ENCODE measurements around the gene COL5A1. TPM values are rescaled to one million over a fixed set of nuclear protein-coding genes. Genes with fewer than 3 reads are reported as not detected.

Gene COL5A1
- total and polyA plus RNA-seq, 3 experiments from 2014 or later: 0.02 to 0.43 (median 0.13) TPM

DNA sequence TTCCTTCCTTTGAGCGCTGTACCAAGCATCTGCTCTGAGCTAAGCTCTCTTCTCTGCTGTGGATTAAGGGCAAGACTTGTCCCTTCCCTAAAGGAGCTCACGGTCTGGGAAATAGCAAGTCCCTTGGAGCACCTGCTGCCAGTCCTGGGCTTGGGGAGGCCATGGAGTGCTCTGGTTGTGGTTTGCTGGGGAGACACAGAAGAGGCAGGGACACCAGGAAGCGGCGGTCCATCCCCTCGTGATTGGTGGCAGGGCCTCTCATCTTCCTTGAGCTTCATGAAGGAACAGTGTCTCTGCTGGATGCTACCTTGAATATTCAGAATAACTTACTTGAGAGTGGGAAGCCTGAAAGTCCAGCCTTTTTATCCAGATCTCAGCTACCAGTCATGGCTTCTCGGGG, 35.3 kb downstream of the COL5A1 start:
- Mint-ChIP-seq H3K4me1 (no peaks in the 10 kb centered on the region), H3K4me3 (no peak overlapping the region), H3K27ac (no peak overlapping the region), H3K27me3 (peaks cover 0 to 3% of the 10 kb centered on the region in 2 donors), H3K9me3 (peaks cover 5 to 9% (median 5%) of the 10 kb centered on the region in 5 donors), H3K36me3 (peaks cover 0 to 4% (median 0%) of the 10 kb centered on the region in 3 donors)
- H3K9me3 ChIP-seq (ENCODE audit: low read length): no peaks in the 10 kb centered on the region
- no peak overlapping the region for H3K4me3 ChIP-seq (ENCODE audit: low read length)
- ChIA-PET CTCF (no interaction called here), POLR2A (no interaction called here)
- no peak for DNase-seq
- H3K27me3 ChIP-seq (ENCODE audit: insufficient read depth, low read length, poor library complexity, severe bottlenecking): no peaks in the 10 kb centered on the region
- no peaks in the 10 kb centered on the region for H3K36me3 ChIP-seq (ENCODE audit: insufficient read depth, low read length)
- no peaks in the 10 kb centered on the region for H3K4me1 ChIP-seq (ENCODE audit: insufficient read depth, low read length)
- H3K27ac ChIP-seq (ENCODE audit: low read depth, low read length): no peak overlapping the region

DNA sequence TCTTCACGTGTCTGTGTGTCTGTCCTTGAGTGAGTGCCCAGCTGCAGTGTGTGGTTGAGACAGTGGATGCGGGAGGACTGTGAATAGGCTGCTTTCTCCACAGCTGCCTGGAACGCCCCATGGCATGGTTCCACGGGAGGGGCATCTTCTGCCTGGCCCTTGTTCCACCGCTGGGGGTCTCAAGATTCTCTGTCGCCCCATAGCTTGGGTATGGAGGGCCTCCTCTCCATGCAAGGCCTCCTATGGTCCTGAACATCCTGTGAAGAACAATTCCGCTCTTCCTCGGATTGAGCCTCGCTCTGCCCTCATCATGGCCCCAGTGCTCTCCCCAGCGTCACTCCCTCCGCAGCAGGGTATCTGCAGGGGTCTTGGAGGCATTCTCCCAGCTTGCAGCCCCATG, 36.1 kb downstream of the COL5A1 start:
- no peak overlapping the region for H3K27ac Mint-ChIP-seq
- H3K36me3 Mint-ChIP-seq: peaks cover 0 to 4% (median 0%) of the 10 kb centered on the region in 3 donors
- Histone ChIP-seq H3K4me3 (ENCODE audit: low read length) (no peak overlapping the region), H3K27ac (ENCODE audit: low read depth, low read length) (no peak overlapping the region), H3K36me3 (ENCODE audit: insufficient read depth, low read length) (no peaks in the 10 kb centered on the region), H3K4me1 (ENCODE audit: insufficient read depth, low read length) (no peaks in the 10 kb centered on the region), H3K27me3 (ENCODE audit: insufficient read depth, low read length, poor library complexity, severe bottlenecking) (no peaks in the 10 kb centered on the region), H3K9me3 (ENCODE audit: low read length) (no peaks in the 10 kb centered on the region)
- peaks cover 0 to 3% of the 10 kb centered on the region in 2 donors for H3K27me3 Mint-ChIP-seq
- H3K9me3 Mint-ChIP-seq: peaks cover 5 to 9% (median 5%) of the 10 kb centered on the region in 5 donors
- POLR2A ChIA-PET: no interaction called here
- DNase-seq: no peak
- no peak overlapping the region for H3K4me3 Mint-ChIP-seq
- CTCF ChIA-PET: no interaction called here
- no peaks in the 10 kb centered on the region for H3K4me1 Mint-ChIP-seq

- ChIA-PET POLR2A (no interaction called here), CTCF (no interaction called here)
- Histone ChIP-seq H3K4me1 (ENCODE audit: insufficient read depth, low read length) (no peaks in the 10 kb centered on the region), H3K9me3 (ENCODE audit: low read length) (no peaks in the 10 kb centered on the region), H3K36me3 (ENCODE audit: insufficient read depth, low read length) (no peaks in the 10 kb centered on the region), H3K27ac (ENCODE audit: low read depth, low read length) (no peak overlapping the region), H3K4me3 (ENCODE audit: low read length) (no peak overlapping the region), H3K27me3 (ENCODE audit: insufficient read depth, low read length, poor library complexity, severe bottlenecking) (no peaks in the 10 kb centered on the region)
- H3K27ac Mint-ChIP-seq: no peak overlapping the region
- H3K36me3 Mint-ChIP-seq: peaks cover 0 to 4% (median 0%) of the 10 kb centered on the region in 3 donors
- DNase-seq: no peak
- no peak overlapping the region for H3K4me3 Mint-ChIP-seq
- no peaks in the 10 kb centered on the region for H3K4me1 Mint-ChIP-seq
- H3K27me3 Mint-ChIP-seq: peaks cover 0 to 3% of the 10 kb centered on the region in 2 donors
- H3K9me3 Mint-ChIP-seq: peaks cover 5 to 9% (median 5%) of the 10 kb centered on the region in 5 donors
Measured at GRCh38 chr9:134678206-134678605, 36.6 kb downstream of the COL5A1 start.

DNA sequence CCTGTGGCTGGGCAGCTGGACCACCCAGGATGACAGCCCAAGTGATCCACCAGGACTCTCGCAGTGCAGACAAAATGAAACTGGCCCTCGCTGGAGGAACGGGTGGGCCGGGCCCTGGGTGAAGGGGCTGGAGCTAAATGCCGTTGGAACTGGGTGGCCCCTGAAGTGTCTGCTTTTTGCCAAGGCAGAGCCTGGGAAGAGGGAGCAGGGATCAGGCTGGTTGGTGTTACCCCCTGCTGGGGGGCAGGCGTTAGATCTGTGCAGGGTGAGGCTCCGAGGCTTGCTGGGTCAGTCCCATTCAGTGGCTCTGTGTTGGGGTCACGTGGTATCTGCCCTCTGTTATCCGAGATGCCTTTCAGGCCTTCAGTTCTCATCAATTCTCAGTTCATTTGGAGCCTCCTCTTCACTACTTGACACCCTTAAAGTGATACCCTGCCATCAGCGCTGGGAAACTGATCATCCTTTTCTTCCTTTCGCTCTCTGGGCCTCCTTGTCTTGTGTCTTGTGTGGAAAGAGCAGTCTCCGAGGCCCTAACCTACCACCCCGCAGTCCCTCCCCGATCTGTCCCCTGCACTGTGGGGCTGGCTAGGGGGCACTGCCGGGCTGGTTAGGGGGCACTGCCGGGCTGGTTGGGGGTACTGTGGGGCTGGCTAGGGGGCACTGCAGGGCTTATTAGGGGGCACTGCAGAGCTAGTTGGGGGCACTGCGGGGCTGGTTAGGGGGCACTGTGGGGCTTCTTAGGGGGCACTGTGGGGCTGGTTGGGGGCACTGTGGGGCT, 37.3 kb downstream of the COL5A1 start:
- Histone ChIP-seq H3K4me3 (ENCODE audit: low read length) (no peak overlapping the region), H3K36me3 (ENCODE audit: insufficient read depth, low read length) (no peaks in the 10 kb centered on the region), H3K4me1 (ENCODE audit: insufficient read depth, low read length) (no peaks in the 10 kb centered on the region), H3K27ac (ENCODE audit: low read depth, low read length) (no peak overlapping the region), H3K9me3 (ENCODE audit: low read length) (no peaks in the 10 kb centered on the region), H3K27me3 (ENCODE audit: insufficient read depth, low read length, poor library complexity, severe bottlenecking) (no peaks in the 10 kb centered on the region)
- ChIA-PET POLR2A (no interaction called here), CTCF (no interaction called here)
- Mint-ChIP-seq H3K4me3 (no peak overlapping the region), H3K9me3 (peaks cover 4 to 9% (median 5%) of the 10 kb centered on the region in 5 donors), H3K27ac (no peak overlapping the region), H3K4me1 (no peaks in the 10 kb centered on the region), H3K36me3 (peaks cover 0 to 4% (median 0%) of the 10 kb centered on the region in 3 donors), H3K27me3 (peaks cover 0 to 3% of the 10 kb centered on the region in 2 donors)
- no peak for DNase-seq

DNA sequence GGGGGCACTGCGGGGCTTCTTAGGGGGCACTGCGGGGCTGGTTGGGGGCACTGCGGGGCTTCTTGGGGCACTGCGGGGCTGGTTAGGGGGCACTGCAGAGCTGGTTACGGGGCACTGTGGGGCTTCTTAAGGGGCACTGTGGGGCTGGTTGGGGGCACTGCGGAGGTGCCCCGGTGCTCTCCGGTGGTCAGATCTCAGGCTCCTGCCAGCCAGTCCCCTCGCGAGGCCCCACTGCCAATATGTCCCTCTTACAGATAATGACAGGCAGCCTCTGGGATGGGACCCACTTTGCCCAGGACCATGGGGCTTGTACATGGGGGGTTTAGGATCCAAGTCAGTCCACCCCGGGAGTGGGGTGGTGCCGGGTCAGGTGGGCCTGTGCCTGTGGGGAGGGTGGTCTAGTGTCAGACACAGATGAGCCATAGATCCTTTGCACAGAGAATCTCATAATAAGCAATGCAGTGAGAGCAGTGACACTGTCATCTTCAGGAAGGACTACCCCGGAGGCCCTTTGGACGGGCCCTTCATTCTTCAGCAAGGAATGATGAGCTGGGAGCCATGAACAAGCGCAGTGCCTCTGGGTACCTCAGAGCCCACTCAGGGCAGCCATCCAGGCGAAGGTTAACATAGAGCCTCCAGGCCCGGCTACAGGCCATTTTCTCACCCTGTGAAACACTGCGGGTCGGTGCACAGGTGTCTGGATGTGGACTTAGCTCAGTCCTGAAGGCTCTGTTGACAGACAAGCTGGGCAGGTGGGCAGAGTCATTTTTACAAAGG, 38.2 kb downstream of the COL5A1 start:
- Histone ChIP-seq H3K27me3 (ENCODE audit: insufficient read depth, low read length, poor library complexity, severe bottlenecking) (no peaks in the 10 kb centered on the region), H3K4me3 (ENCODE audit: low read length) (no peak overlapping the region), H3K27ac (ENCODE audit: low read depth, low read length) (no peak overlapping the region), H3K36me3 (ENCODE audit: insufficient read depth, low read length) (no peaks in the 10 kb centered on the region), H3K9me3 (ENCODE audit: low read length) (no peaks in the 10 kb centered on the region), H3K4me1 (ENCODE audit: insufficient read depth, low read length) (no peaks in the 10 kb centered on the region)
- POLR2A ChIA-PET: no interaction called here
- CTCF ChIA-PET: no interaction called here
- DNase-seq: no peak
- H3K4me1 Mint-ChIP-seq: no peaks in the 10 kb centered on the region
- no peak overlapping the region for H3K27ac Mint-ChIP-seq
- H3K9me3 Mint-ChIP-seq: peaks cover 4 to 9% (median 5%) of the 10 kb centered on the region in 5 donors
- H3K27me3 Mint-ChIP-seq: peaks cover 0 to 3% of the 10 kb centered on the region in 2 donors
- H3K4me3 Mint-ChIP-seq: no peak overlapping the region
- H3K36me3 Mint-ChIP-seq: no peaks in the 10 kb centered on the region

GRCh38 chr9:134680393-134681060, 38.9 kb downstream of the COL5A1 start:
- Histone ChIP-seq H3K9me3 (ENCODE audit: low read length) (no peaks in the 10 kb centered on the region), H3K27me3 (ENCODE audit: insufficient read depth, low read length, poor library complexity, severe bottlenecking) (no peaks in the 10 kb centered on the region), H3K4me1 (ENCODE audit: insufficient read depth, low read length) (no peaks in the 10 kb centered on the region), H3K36me3 (ENCODE audit: insufficient read depth, low read length) (no peaks in the 10 kb centered on the region), H3K4me3 (ENCODE audit: low read length) (no peak overlapping the region), H3K27ac (ENCODE audit: low read depth, low read length) (no peak overlapping the region)
- DNase-seq: no peak
- H3K27me3 Mint-ChIP-seq: peaks cover 0 to 3% of the 10 kb centered on the region in 2 donors
- no peak overlapping the region for H3K4me3 Mint-ChIP-seq
- peaks cover 2 to 5% (median 5%) of the 10 kb centered on the region in 5 donors for H3K9me3 Mint-ChIP-seq
- ChIA-PET CTCF (no interaction called here), POLR2A (no interaction called here)
- no peaks in the 10 kb centered on the region for H3K4me1 Mint-ChIP-seq
- H3K27ac Mint-ChIP-seq: no peak overlapping the region
- no peaks in the 10 kb centered on the region for H3K36me3 Mint-ChIP-seq

- Histone ChIP-seq H3K27ac (ENCODE audit: low read depth, low read length) (no peak overlapping the region), H3K4me3 (ENCODE audit: low read length) (no peak overlapping the region), H3K27me3 (ENCODE audit: insufficient read depth, low read length, poor library complexity, severe bottlenecking) (no peaks in the 10 kb centered on the region), H3K4me1 (ENCODE audit: insufficient read depth, low read length) (no peaks in the 10 kb centered on the region), H3K36me3 (ENCODE audit: insufficient read depth, low read length) (no peaks in the 10 kb centered on the region), H3K9me3 (ENCODE audit: low read length) (no peaks in the 10 kb centered on the region)
- no peaks in the 10 kb centered on the region for H3K36me3 Mint-ChIP-seq
- no peak overlapping the region for H3K27ac Mint-ChIP-seq
- H3K4me1 Mint-ChIP-seq: no peaks in the 10 kb centered on the region
- ChIA-PET POLR2A (no interaction called here), CTCF (no interaction called here)
- DNase-seq: no peak
- peaks cover 0 to 3% of the 10 kb centered on the region in 2 donors for H3K27me3 Mint-ChIP-seq
- H3K9me3 Mint-ChIP-seq: peaks cover 0 to 5% (median 5%) of the 10 kb centered on the region in 5 donors
- H3K4me3 Mint-ChIP-seq: no peak overlapping the region
Measured at GRCh38 chr9:134681061-134681661, 39.6 kb downstream of the COL5A1 start.

DNA sequence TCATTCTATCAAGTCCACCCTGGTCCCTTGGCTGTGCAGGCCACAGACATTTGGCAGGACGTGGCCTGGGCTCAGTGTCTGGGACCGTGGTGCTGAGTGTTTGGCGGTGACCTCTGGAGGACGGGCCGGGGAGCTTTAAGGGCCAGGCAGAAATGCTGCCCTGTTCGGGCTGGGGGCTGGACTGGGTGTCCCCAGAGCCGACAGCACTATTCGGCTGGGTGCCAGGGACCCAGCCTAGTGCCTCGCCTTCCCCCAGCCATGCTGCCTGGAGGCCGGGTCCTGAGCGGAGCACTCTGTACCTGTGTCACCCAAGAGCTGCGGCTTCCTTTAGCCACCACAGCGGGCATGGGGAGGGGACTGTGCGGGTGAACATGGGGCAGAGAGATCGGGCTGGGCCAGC, 40.4 kb downstream of the COL5A1 start:
- no peaks in the 10 kb centered on the region for H3K27me3 ChIP-seq (ENCODE audit: insufficient read depth, low read length, poor library complexity, severe bottlenecking)
- ChIA-PET POLR2A (no interaction called here), CTCF (no interaction called here)
- DNase-seq: no peak
- H3K9me3 ChIP-seq (ENCODE audit: low read length): no peaks in the 10 kb centered on the region
- no peak overlapping the region for H3K4me3 ChIP-seq (ENCODE audit: low read length)
- peaks cover 0 to 3% of the 10 kb centered on the region in 2 donors for H3K27me3 Mint-ChIP-seq
- no peak overlapping the region for H3K27ac ChIP-seq (ENCODE audit: low read depth, low read length)
- H3K4me3 Mint-ChIP-seq: no peak overlapping the region
- H3K27ac Mint-ChIP-seq: peak overlapping the region in 1 of 8 donors; percentile 74
- no peaks in the 10 kb centered on the region for H3K4me1 Mint-ChIP-seq
- peaks cover 0 to 2% (median 0%) of the 10 kb centered on the region in 5 donors for H3K9me3 Mint-ChIP-seq
- no peaks in the 10 kb centered on the region for H3K36me3 Mint-ChIP-seq
- H3K36me3 ChIP-seq (ENCODE audit: insufficient read depth, low read length): no peaks in the 10 kb centered on the region
- no peaks in the 10 kb centered on the region for H3K4me1 ChIP-seq (ENCODE audit: insufficient read depth, low read length)
